ENCODE measurements around the gene GPR183. TPM values are rescaled to one million over a fixed set of nuclear protein-coding genes. Genes with fewer than 3 reads are reported as not detected.

GPR183 gene
- total RNA-seq, 1 experiment from 2014 or later: 0.30 TPM

DNA sequence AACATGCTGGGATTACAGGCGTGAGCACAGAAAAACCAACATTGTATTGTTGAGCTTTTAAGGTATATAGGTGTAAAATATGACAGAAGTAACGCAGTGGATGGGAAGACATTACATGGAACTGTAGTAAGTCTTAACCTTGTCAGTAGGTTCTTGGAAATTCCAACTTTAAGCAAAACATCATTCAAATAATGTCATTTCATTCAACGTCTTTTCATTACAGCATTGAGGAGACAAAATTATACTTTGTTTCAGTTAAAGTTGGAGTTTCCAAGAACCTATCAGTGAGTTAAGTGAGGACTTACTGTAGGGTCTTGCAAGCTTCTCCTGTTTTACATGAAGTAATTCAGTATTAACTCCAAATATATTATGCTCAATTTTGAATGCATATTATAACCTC, 27.0 kb upstream of the GPR183 start:
- intact Hi-C loops (cut with micrococcal nuclease): no loop called here
- no TSS peak for BruUV-seq (replicated peaks)
- no peak overlapping the region for H3K27ac ChIP-seq (ENCODE audit: low read depth, low read length)
- ChIA-PET POLR2A (no interaction called here), RAD21 (ENCODE audit: low non-redundant PET in 1 of 2, low total read pairs in 2 of 2, uncharacterized antibody in 2 of 2, unreplicated experiment in 2 of 2) (no interaction called here), CTCF (no interaction called here)
- no peak overlapping the region for H3K9ac ChIP-seq (ENCODE audit: low read length)
- ATAC-seq (no peak), DNase-seq (ENCODE audit: low read depth, low spot score) (no peak)
- TF ChIP-seq SRF (IDR thresholded peaks at IDR 0.05; ENCODE audit: low read depth): no peak
- no peak for TF ChIP-seq ELF1 (IDR thresholded peaks at IDR 0.05; ENCODE audit: borderline replicate concordance, low read depth)
- TF ChIP-seq CBX3 (IDR thresholded peaks at IDR 0.05; ENCODE audit: low read depth): no peak
- no peak for TF ChIP-seq CEBPB (IDR thresholded peaks at IDR 0.05; ENCODE audit: low read depth)
- TF ChIP-seq TCF7L2 (IDR thresholded peaks at IDR 0.05; ENCODE audit: borderline replicate concordance, extremely low read depth, insufficient read depth, insufficient read length): no peak
- no peak for TF ChIP-seq RAD21 (IDR thresholded peaks at IDR 0.05; ENCODE audit: low read depth)
- TF ChIP-seq, protein P1, sequence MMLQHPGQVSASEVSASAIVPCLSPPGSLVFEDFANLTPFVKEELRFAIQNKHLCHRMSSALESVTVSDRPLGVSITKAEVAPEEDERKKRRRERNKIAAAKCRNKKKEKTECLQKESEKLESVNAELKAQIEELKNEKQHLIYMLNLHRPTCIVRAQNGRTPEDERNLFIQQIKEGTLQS (IDR thresholded peaks at IDR 0.05): no peak
- no peak for TF ChIP-seq SP1 (IDR thresholded peaks at IDR 0.05; ENCODE audit: low read depth)
- TF ChIP-seq SIN3A (IDR thresholded peaks at IDR 0.05; ENCODE audit: low read depth): no peak
- TF ChIP-seq MAX (IDR thresholded peaks at IDR 0.05): no peak
- TF ChIP-seq ZNF274 (IDR thresholded peaks at IDR 0.05; ENCODE audit: low read depth, low read length): no peak
- no peaks in the 10 kb centered on the region for H3K27me3 ChIP-seq (ENCODE audit: insufficient read depth, low read length)
- H3K9me3 ChIP-seq (ENCODE audit: control insufficient read depth in 1 of 2, insufficient read depth in 1 of 2, low read depth in 1 of 2, low read length in 2 of 2): no peaks in the 10 kb centered on the region
- H2AFZ ChIP-seq (ENCODE audit: low read depth, low read length, poor library complexity, severe bottlenecking): no peak overlapping the region
- H3K9me2 ChIP-seq (ENCODE audit: insufficient read depth): no peaks in the 10 kb centered on the region
- H3K4me3 ChIP-seq (replicated peaks in 1 of 2; ENCODE audit: low read depth in 1 of 2, low read length in 2 of 2): no peak overlapping the region
- peaks cover 0 to 6% of the 10 kb centered on the region in 2 experiments; a peak in 1 of 4 replicates for H3K4me1 ChIP-seq (ENCODE audit: control insufficient read depth in 1 of 2, insufficient read depth in 2 of 2, low read length in 2 of 2)
- H3K36me3 ChIP-seq (ENCODE audit: control insufficient read depth in 1 of 2, insufficient read depth in 2 of 2, low read length in 2 of 2): peaks cover 2 to 8% of the 10 kb centered on the region in 2 experiments; a peak in 2 of 4 replicates
- H3K79me2 ChIP-seq (ENCODE audit: insufficient read depth, low read length): no peaks in the 10 kb centered on the region
- H3K4me2 ChIP-seq (ENCODE audit: low read length): no peak overlapping the region
- H4K20me1 ChIP-seq (ENCODE audit: insufficient read depth): no peaks in the 10 kb centered on the region; the same call in 1 of the 2 replicates

DNA sequence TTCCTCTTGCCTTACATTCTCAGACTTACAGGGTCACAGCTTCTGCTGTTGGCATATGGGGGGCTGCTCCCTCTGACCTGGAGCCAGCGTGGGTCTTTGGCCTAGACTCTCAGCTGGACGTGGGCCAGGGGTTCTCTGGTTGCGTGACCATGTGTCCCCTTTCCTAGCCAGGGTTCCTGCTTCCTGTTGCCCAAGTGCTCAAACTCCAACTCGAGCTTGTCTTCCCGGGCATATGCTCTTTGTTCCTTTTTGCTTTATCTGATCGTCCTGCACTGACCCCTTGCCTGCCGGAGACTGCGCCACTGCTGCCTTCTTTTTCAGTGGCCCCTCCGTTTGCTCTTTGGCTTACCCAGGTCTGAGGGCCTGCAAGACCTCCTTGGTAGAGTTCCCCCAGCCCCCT, 25.3 kb upstream of the GPR183 start:
- no peak for DNase-seq (ENCODE audit: low read depth, low spot score)
- Histone ChIP-seq H3K9me2 (ENCODE audit: insufficient read depth) (no peaks in the 10 kb centered on the region), H3K4me3 (replicated peaks in 1 of 2; ENCODE audit: low read depth in 1 of 2, low read length in 2 of 2) (no peak overlapping the region), H3K27me3 (ENCODE audit: insufficient read depth, low read length) (no peaks in the 10 kb centered on the region), H3K27ac (ENCODE audit: low read depth, low read length) (no peak overlapping the region), H3K4me1 (ENCODE audit: control insufficient read depth in 1 of 2, insufficient read depth in 2 of 2, low read length in 2 of 2) (peaks cover 0 to 6% of the 10 kb centered on the region in 2 experiments; a peak in 1 of 4 replicates), H3K4me2 (ENCODE audit: low read length) (no peak overlapping the region), H3K79me2 (ENCODE audit: insufficient read depth, low read length) (no peaks in the 10 kb centered on the region), H4K20me1 (ENCODE audit: insufficient read depth) (no peaks in the 10 kb centered on the region; the same call in 1 of the 2 replicates), H2AFZ (ENCODE audit: low read depth, low read length, poor library complexity, severe bottlenecking) (no peak overlapping the region), H3K36me3 (ENCODE audit: control insufficient read depth in 1 of 2, insufficient read depth in 2 of 2, low read length in 2 of 2) (peaks cover 4 to 17% of the 10 kb centered on the region in 2 experiments; a peak in 3 of 4 replicates), H3K9me3 (ENCODE audit: control insufficient read depth in 1 of 2, insufficient read depth in 1 of 2, low read depth in 1 of 2, low read length in 2 of 2) (no peaks in the 10 kb centered on the region), H3K9ac (ENCODE audit: low read length) (no peak overlapping the region)
- ChIA-PET POLR2A (no interaction called here), RAD21 (ENCODE audit: low non-redundant PET in 1 of 2, low total read pairs in 2 of 2, uncharacterized antibody in 2 of 2, unreplicated experiment in 2 of 2) (no interaction called here), CTCF (no interaction called here)
- no peak for ATAC-seq
- BruUV-seq (replicated peaks): no TSS peak
- intact Hi-C loops (cut with micrococcal nuclease): no loop called here
- no peak for TF ChIP-seq CEBPB (IDR thresholded peaks at IDR 0.05; ENCODE audit: low read depth)
- TF ChIP-seq, protein P1 (IDR thresholded peaks at IDR 0.05): no peak
- TF ChIP-seq POLR2AphosphoS5 (IDR thresholded peaks at IDR 0.05; ENCODE audit: low read depth, low read length): no peak
- TF ChIP-seq ZBTB33 (IDR thresholded peaks at IDR 0.05; ENCODE audit: extremely low read depth, insufficient replicate concordance, low read length): no peak
- TF ChIP-seq CTCF (IDR thresholded peaks at IDR 0.05 in 2 of 3, conservative IDR thresholded peaks at IDR 0.05 in 1 of 3; ENCODE audit: borderline replicate concordance in 1 of 3, insufficient read depth in 1 of 3, low read depth in 2 of 3, low read length in 2 of 3): no peak
- TF ChIP-seq EZH2phosphoT487 (IDR thresholded peaks at IDR 0.05; ENCODE audit: borderline replicate concordance): no peak
- no peak for TF ChIP-seq SP1 (IDR thresholded peaks at IDR 0.05; ENCODE audit: low read depth)
- no peak for TF ChIP-seq JUND (IDR thresholded peaks at IDR 0.05)
- no peak for TF ChIP-seq EGR1 (IDR thresholded peaks at IDR 0.05; ENCODE audit: low read depth)
- no peak for TF ChIP-seq TCF7L2 (IDR thresholded peaks at IDR 0.05; ENCODE audit: borderline replicate concordance, extremely low read depth, insufficient read depth, insufficient read length)
- TF ChIP-seq ZNF274 (IDR thresholded peaks at IDR 0.05; ENCODE audit: low read depth, low read length): no peak

Data from HCT116 (cell line).